ENCODE measurements around the gene NOS1AP. TPM values are rescaled to one million over a fixed set of nuclear protein-coding genes. Genes with fewer than 3 reads are reported as not detected.

Gene NOS1AP
- 6.7 and 9.9 TPM in 2 replicates for total RNA-seq (2022)
- Bru-seq, nascent RNA: percentile 69 among the genes with signal in this experiment
- BruChase-seq, experiment 1, labeled RNA remaining after a 6-hour chase: percentile 55 among the genes with signal in this experiment
- BruChase-seq, experiment 2, labeled RNA remaining after a 2-hour chase: percentile 56 among the genes with signal in this experiment
- long read RNA-seq, full-length matches to known transcripts: 1 of 5 reads
- long read RNA-seq, partial matches to known transcripts: 1 of 5 reads
- long read RNA-seq, other reads (novel, unspliced or antisense): 3 of 5 reads

DNA sequence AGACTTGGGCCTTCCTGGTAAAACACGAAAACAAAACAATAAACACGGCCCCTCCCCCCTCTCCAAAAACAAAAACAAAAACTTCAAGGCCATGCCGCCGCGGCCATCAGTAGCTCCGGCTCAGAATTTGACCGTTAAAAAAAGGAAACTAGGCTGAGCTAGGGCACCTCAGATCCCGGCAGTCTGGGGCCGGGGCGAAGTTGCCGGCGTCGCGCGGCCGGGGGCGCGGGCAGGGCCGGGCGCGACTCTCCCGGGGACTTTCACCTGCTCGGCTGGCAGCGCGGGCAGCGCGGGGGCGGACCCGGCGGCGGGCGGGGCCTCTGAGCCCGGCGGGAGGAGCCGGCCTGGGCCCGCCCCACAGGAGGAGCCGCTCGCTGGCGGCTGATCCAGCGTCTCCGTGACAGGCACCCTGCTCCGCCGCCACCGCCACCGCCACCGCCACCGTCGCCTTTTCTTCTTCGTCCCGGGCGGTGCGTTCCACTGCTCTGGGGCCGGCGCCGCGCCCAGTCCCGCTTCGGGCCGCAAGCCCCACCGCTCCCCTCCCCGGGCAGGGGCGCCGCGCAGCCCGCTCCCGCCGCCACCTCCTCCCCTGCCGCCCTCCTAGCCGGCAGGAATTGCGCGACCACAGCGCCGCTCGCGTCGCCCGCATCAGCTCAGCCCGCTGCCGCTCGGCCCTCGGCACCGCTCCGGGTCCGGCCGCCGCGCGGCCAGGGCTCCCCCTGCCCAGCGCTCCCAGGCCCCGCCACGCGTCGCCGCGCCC is at the start of gene NOS1AP:
Gene NOS1AP (plus strand): TSS at position 358 of the 760 bp plus-strand sequence. CDS start 487 bp downstream, outside the sequence.
- CTCF ChIA-PET: interaction anchor here (0.8 to 1.6 kb wide), 5 partner anchors 13 to 207 kb away, joined by 3 to 8 read pairs (median 5); no protein-coding TSS in a partner anchor
- no peaks in the 10 kb centered on the region for H3K9me3 Mint-ChIP-seq (ENCODE audit: low read depth, unreplicated experiment)
- no peak within 1 kb of the TSS for H3K27ac Mint-ChIP-seq (ENCODE audit: unreplicated experiment)
- TF ChIP-seq, protein P1, sequence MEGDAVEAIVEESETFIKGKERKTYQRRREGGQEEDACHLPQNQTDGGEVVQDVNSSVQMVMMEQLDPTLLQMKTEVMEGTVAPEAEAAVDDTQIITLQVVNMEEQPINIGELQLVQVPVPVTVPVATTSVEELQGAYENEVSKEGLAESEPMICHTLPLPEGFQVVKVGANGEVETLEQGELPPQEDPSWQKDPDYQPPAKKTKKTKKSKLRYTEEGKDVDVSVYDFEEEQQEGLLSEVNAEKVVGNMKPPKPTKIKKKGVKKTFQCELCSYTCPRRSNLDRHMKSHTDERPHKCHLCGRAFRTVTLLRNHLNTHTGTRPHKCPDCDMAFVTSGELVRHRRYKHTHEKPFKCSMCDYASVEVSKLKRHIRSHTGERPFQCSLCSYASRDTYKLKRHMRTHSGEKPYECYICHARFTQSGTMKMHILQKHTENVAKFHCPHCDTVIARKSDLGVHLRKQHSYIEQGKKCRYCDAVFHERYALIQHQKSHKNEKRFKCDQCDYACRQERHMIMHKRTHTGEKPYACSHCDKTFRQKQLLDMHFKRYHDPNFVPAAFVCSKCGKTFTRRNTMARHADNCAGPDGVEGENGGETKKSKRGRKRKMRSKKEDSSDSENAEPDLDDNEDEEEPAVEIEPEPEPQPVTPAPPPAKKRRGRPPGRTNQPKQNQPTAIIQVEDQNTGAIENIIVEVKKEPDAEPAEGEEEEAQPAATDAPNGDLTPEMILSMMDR (IDR thresholded peaks at IDR 0.05; ENCODE audit: unreplicated experiment): no peak
- H3K36me3 Mint-ChIP-seq (ENCODE audit: insufficient read depth, unreplicated experiment): peaks cover 20% of the 10 kb centered on the region
- no peaks in the 10 kb centered on the region for H3K27me3 Mint-ChIP-seq (ENCODE audit: unreplicated experiment)
- BruUV-seq (replicated peaks): no TSS peak
- peak; percentile 93 for DNase-seq
- intact Hi-C loops (cut with micrococcal nuclease; ENCODE audit: unreplicated experiment): loop anchor here (5.0 kb wide), 1 partner anchor 153 kb away; no protein-coding TSS in a partner anchor
- peaks cover 26% of the 10 kb centered on the region for H3K4me1 Mint-ChIP-seq (ENCODE audit: low read depth, unreplicated experiment)
- peak within 1 kb of the TSS; percentile 86 for H3K4me3 Mint-ChIP-seq (ENCODE audit: low read depth, unreplicated experiment)

DNA sequence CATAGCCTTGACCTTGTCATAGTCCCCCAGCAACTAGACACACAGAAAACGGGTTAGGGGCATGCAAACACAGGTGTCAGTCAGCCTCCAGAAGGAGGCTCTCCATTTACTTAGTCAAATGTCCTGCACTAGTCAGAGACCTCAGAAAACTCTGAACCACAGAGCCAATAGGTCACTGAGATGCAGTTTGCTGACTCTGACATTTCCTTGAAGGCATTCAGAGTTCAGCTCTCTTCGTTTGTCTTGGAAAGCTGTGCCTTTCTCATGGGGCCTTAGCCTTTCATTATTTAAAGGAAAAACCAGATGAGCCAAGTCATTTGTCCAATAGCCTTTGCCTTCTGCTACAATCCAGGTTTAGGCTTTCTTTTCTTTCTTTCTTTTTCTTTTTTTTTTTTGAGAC is 49.3 kb upstream of the NOS1AP start:
- Mint-ChIP-seq H3K4me1 (ENCODE audit: low read depth, unreplicated experiment) (peaks cover 16% of the 10 kb centered on the region), H3K4me3 (ENCODE audit: low read depth, unreplicated experiment) (no peak overlapping the region), H3K27me3 (ENCODE audit: unreplicated experiment) (peaks cover 74% of the 10 kb centered on the region), H3K36me3 (ENCODE audit: insufficient read depth, unreplicated experiment) (peaks cover 15% of the 10 kb centered on the region), H3K9me3 (ENCODE audit: low read depth, unreplicated experiment) (no peaks in the 10 kb centered on the region), H3K27ac (ENCODE audit: unreplicated experiment) (no peak overlapping the region)
- CTCF ChIA-PET: interaction anchor here (0.6 kb wide), 1 partner anchor 282 kb away, joined by 3 read pairs; no protein-coding TSS in a partner anchor
- TF ChIP-seq, protein P1 (IDR thresholded peaks at IDR 0.05; ENCODE audit: unreplicated experiment): no peak
- DNase-seq: no peak
- intact Hi-C loops (cut with micrococcal nuclease; ENCODE audit: unreplicated experiment): no loop called here
- no TSS peak for BruUV-seq (replicated peaks)

DNA sequence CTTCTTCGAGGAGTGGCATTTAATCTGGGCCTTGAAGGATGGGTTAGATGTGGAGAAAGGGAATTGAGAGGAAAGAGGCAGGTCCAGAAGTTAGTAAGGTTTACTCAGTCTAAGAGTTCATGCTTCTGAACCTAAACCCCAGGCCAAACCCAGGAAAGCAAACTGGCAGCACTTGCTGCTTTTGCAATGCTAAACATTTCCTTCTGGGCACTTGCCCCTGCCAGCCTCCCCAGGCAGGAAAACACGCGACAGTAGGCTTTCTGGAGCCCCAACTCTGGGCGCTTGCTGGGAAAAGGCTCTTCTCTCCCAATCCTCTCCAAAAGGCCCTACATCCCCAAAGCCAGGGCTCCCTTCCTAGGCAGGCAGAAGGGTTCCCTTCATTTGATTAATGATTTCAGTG is 48.4 kb upstream of the NOS1AP start:
- BruUV-seq (replicated peaks): no TSS peak
- no peaks in the 10 kb centered on the region for H3K9me3 Mint-ChIP-seq (ENCODE audit: low read depth, unreplicated experiment)
- peaks cover 16% of the 10 kb centered on the region for H3K4me1 Mint-ChIP-seq (ENCODE audit: low read depth, unreplicated experiment)
- CTCF ChIA-PET: no interaction called here
- TF ChIP-seq, protein P1 (IDR thresholded peaks at IDR 0.05; ENCODE audit: unreplicated experiment): no peak
- H3K4me3 Mint-ChIP-seq (ENCODE audit: low read depth, unreplicated experiment): no peak overlapping the region
- H3K27me3 Mint-ChIP-seq (ENCODE audit: unreplicated experiment): peaks cover 74% of the 10 kb centered on the region
- no peak for DNase-seq
- intact Hi-C loops (cut with micrococcal nuclease; ENCODE audit: unreplicated experiment): no loop called here
- H3K36me3 Mint-ChIP-seq (ENCODE audit: insufficient read depth, unreplicated experiment): peaks cover 15% of the 10 kb centered on the region
- H3K27ac Mint-ChIP-seq (ENCODE audit: unreplicated experiment): no peak overlapping the region

DNA sequence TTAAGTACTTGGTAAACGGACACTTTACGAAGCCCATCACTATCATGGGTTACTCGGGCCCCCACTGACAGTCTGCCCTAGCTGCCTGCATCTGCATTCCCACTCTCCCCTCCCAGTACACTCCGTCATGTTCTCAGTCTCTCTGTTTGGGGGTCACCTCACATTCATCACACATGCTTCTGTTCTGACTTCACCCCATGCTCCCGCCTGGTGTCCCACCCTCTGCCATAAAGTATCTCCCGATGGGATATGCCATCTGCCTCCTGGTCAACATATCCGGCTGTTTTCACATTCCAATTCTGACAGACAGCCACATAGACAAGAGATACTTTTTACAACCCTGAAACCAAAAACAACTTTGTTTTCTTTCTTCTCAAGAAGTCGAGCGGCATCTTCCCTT is 46.9 kb upstream of the NOS1AP start:
- peaks cover 5% of the 10 kb centered on the region for H3K9me3 Mint-ChIP-seq (ENCODE audit: low read depth, unreplicated experiment)
- TF ChIP-seq, protein P1 (IDR thresholded peaks at IDR 0.05; ENCODE audit: unreplicated experiment): no peak
- BruUV-seq (replicated peaks): no TSS peak
- intact Hi-C loops (cut with micrococcal nuclease; ENCODE audit: unreplicated experiment): no loop called here
- CTCF ChIA-PET: interaction anchor here (2.3 kb wide), 1 partner anchor 14 kb away, joined by 15 read pairs; no protein-coding TSS in a partner anchor
- H3K27me3 Mint-ChIP-seq (ENCODE audit: unreplicated experiment): peaks cover 74% of the 10 kb centered on the region
- DNase-seq: no peak
- H3K4me3 Mint-ChIP-seq (ENCODE audit: low read depth, unreplicated experiment): peak overlapping the region; percentile 97
- H3K36me3 Mint-ChIP-seq (ENCODE audit: insufficient read depth, unreplicated experiment): peaks cover 15% of the 10 kb centered on the region
- H3K27ac Mint-ChIP-seq (ENCODE audit: unreplicated experiment): no peak overlapping the region
- H3K4me1 Mint-ChIP-seq (ENCODE audit: low read depth, unreplicated experiment): peaks cover 16% of the 10 kb centered on the region

Data from Calu3 (cell line).